A673 (cell line): ENCODE data around the gene GTPBP10. TPM values are rescaled to one million over a fixed set of nuclear protein-coding genes. Genes with fewer than 3 reads are reported as not detected.
"Not testable (repeated sequence)": the region's sequence is repeated elsewhere in the genome, so short reads cannot be mapped to it uniquely, and the experiment has no call there.

Experiments used
- BruUV-seq: library from RNA; stranded (reverse); fragments of 400-500 nt; replicated peaks from 2 replicates; lab custom pipeline; 2021; lab: Mats Ljungman, UMichigan
- CTCF ChIA-PET: fragments of 300-600 bp; sonication (Branson Sonifier 250); formaldehyde crosslinking; loops from one replicate; lab custom pipeline; 2022; ENCODE audit warnings: antibody characterized with exemption; lab: Charles Lee
- POLR2A ChIA-PET: fragments of 300-600 bp; sonication (Branson Sonifier 250); formaldehyde crosslinking; loops from one replicate; lab custom pipeline; 2022; ENCODE audit warnings: antibody characterized with exemption; ENCODE audit not compliant: low non-redundant PET; lab: Charles Lee
- DNase-seq: peaks from one replicate; pipeline ENCODE4 v3.0.0-alpha.2; 2015; ENCODE audit warnings: low spot score
- H3K27ac ChIP-seq: fragments of 200-600 bp; sonication (generic); 2 replicates; pipeline ENCODE4 v1.5.1; 2016; ENCODE audit warnings: mixed run types, low read depth, mild to moderate bottlenecking, mixed read lengths, antibody characterized with exemption, low read length; ENCODE audit not compliant: poor library complexity, severe bottlenecking
- H3K27me3 ChIP-seq: fragments of 200-600 bp; sonication (generic); replicated peaks from 2 replicates; pipeline ENCODE4 v1.6.1; 2017; ENCODE audit warnings: mixed run types, low read depth, mild to moderate bottlenecking, mixed read lengths, antibody characterized with exemption, low read length; ENCODE audit not compliant: insufficient read depth, poor library complexity
- H3K36me3 ChIP-seq: fragments of 200-600 bp; sonication (generic); 2 replicates; pipeline ENCODE4 v1.6.1; 2016; ENCODE audit warnings: mixed run types, mild to moderate bottlenecking, mixed read lengths, antibody characterized with exemption, low read length; ENCODE audit not compliant: insufficient read depth, poor library complexity, severe bottlenecking
- H3K4me1 ChIP-seq: fragments of 200-600 bp; sonication (generic); 2 replicates; pipeline ENCODE4 v1.6.1; 2017; ENCODE audit warnings: mixed run types, mild to moderate bottlenecking, mixed read lengths, antibody characterized with exemption, low read length; ENCODE audit not compliant: insufficient read depth, poor library complexity, severe bottlenecking
- H3K4me3 ChIP-seq: fragments of 200-600 bp; sonication (generic); 2 replicates; pipeline ENCODE4 v1.5.1; 2016; ENCODE audit warnings: low read depth, mixed run types, mild to moderate bottlenecking, mixed read lengths, low read length; ENCODE audit not compliant: poor library complexity, severe bottlenecking
- H3K9me3 ChIP-seq: fragments of 200-600 bp; sonication (generic); 2 replicates; pipeline ENCODE4 v1.6.1; 2016; ENCODE audit warnings: mixed run types, low read depth, mild to moderate bottlenecking, mixed read lengths, antibody characterized with exemption, low read length; ENCODE audit not compliant: poor library complexity, severe bottlenecking
- EZH2 ChIP-seq: fragments of 200-600 bp; sonication (generic); IDR thresholded peaks from 2 replicates; pipeline ENCODE4 v1.6.1; 2017; ENCODE audit warnings: borderline replicate concordance, low read depth, mild to moderate bottlenecking, mixed read lengths, antibody characterized with exemption, low read length; ENCODE audit not compliant: poor library complexity, severe bottlenecking
- intact Hi-C: fragments of 100-400 bp; cut with micrococcal nuclease; formaldehyde crosslinking; loops from one replicate; pipeline ENCODE4 v1.10.0; 2022; ENCODE audit not compliant: unreplicated experiment
- total RNA-seq: library from RNA; stranded (reverse); gene quantifications from 2 replicates; pipeline ENCODE4 v1.2.3, GENCODE V29; 2021
- TF ChIP-seq, protein P1 (sequence below): fragments of 300-800, 200-600 bp; sonication (generic); conservative IDR thresholded peaks from 2 replicates; pipeline ENCODE4 v1.5.1; 2017; ENCODE audit warnings: low read depth, mild to moderate bottlenecking, antibody characterized with exemption, low read length, moderate library complexity, mixed read lengths

The GTPBP10 gene
- total RNA-seq, 1 experiment from 2014 or later: 34.7 TPM

DNA sequence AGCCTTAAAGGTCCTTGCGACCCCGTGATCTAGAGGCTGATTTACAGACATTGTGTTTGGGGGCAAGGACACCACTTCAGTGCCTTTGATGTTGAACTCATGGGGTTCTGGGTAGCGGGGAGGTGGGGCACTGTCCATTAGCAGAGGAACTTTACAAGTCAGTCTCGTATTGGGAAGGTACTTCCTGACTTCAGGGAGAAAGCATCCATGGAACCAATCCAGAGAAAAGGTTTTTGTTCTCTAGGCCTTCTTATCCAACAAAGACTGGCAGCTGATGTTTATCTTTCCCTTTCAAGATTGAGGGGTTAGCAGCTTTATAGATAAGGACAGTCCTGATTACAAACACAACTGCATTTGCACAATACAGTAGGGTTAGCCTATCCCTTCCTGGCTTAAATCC is 2.8 kb downstream of the GTPBP10 start:
- H3K27ac ChIP-seq: no peak overlapping the region
- no peaks in the 10 kb centered on the region for H3K36me3 ChIP-seq
- H3K27me3 ChIP-seq: no peaks in the 10 kb centered on the region
- no peak for TF ChIP-seq EZH2
- TF ChIP-seq, protein P1, sequence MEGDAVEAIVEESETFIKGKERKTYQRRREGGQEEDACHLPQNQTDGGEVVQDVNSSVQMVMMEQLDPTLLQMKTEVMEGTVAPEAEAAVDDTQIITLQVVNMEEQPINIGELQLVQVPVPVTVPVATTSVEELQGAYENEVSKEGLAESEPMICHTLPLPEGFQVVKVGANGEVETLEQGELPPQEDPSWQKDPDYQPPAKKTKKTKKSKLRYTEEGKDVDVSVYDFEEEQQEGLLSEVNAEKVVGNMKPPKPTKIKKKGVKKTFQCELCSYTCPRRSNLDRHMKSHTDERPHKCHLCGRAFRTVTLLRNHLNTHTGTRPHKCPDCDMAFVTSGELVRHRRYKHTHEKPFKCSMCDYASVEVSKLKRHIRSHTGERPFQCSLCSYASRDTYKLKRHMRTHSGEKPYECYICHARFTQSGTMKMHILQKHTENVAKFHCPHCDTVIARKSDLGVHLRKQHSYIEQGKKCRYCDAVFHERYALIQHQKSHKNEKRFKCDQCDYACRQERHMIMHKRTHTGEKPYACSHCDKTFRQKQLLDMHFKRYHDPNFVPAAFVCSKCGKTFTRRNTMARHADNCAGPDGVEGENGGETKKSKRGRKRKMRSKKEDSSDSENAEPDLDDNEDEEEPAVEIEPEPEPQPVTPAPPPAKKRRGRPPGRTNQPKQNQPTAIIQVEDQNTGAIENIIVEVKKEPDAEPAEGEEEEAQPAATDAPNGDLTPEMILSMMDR: no peak
- no peak for DNase-seq
- peaks cover 10% of the 10 kb centered on the region for H3K4me1 ChIP-seq
- POLR2A ChIA-PET: no interaction called here
- BruUV-seq: no TSS peak
- no peak overlapping the region for H3K4me3 ChIP-seq
- CTCF ChIA-PET: no interaction called here
- intact Hi-C loops: no loop called here
- no peaks in the 10 kb centered on the region for H3K9me3 ChIP-seq

- CTCF ChIA-PET, BruUV-seq: not testable (repeated sequence)
Measured at GRCh38 chr7:90350032-90350431, 3.5 kb downstream of the GTPBP10 start.

DNA sequence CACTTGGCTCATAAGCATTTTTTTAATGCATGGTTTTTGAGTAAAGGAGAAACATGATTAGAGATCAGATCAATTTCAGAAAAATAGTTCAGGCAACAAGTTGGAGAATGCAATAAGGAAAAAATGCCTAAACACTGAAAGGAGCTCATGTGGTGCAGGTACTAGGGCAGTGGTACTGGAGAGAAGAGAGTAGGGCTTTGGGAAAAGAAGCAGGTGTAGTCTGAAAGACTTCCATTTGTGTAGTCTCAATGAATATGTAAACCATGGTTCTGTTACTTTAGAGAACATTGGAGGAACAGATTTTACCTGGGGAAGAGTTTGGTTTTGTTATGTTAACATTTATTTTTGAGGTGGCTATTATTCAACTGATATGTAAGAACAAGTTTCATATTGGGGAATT is 5.5 kb downstream of the GTPBP10 start:
- Histone ChIP-seq H3K4me1 (peaks cover 6% of the 10 kb centered on the region), H3K4me3 (no peak overlapping the region), H3K27me3 (no peaks in the 10 kb centered on the region), H3K9me3 (no peaks in the 10 kb centered on the region), H3K27ac (no peak overlapping the region), H3K36me3 (peaks cover 8% of the 10 kb centered on the region)
- no peak for DNase-seq
- intact Hi-C loops: no loop called here
- ChIA-PET POLR2A (no interaction called here), CTCF (no interaction called here)
- no TSS peak for BruUV-seq
- TF ChIP-seq EZH2: no peak
- TF ChIP-seq, protein P1: no peak

More at GRCh38 chr7:90350032-90350431, 3.5 kb downstream of the GTPBP10 start:
- H3K36me3 ChIP-seq, intact Hi-C loops, H3K27me3 ChIP-seq, H3K4me1 ChIP-seq, H3K9me3 ChIP-seq, DNase-seq, H3K4me3 ChIP-seq, POLR2A ChIA-PET, H3K27ac ChIP-seq: not testable (repeated sequence)

GRCh38 chr7:90383422-90383821 is 36.9 kb downstream of the GTPBP10 start:
- Histone ChIP-seq H3K27me3 (no peaks in the 10 kb centered on the region), H3K4me1 (no peaks in the 10 kb centered on the region), H3K4me3 (no peak overlapping the region), H3K27ac (no peak overlapping the region), H3K36me3 (peaks cover 45% of the 10 kb centered on the region), H3K9me3 (peaks cover 8% of the 10 kb centered on the region)
- TF ChIP-seq, protein P1: no peak
- TF ChIP-seq EZH2: no peak
- DNase-seq: no peak
- no TSS peak for BruUV-seq
- intact Hi-C loops: no loop called here
- CTCF ChIA-PET: no interaction called here
- POLR2A ChIA-PET: no interaction called here
